GM12875 (cell line): ENCODE data around the gene MIER2.

Experiments
- H3K4me3 ChIP-seq: one replicate; pipeline ENCODE4 v1.5.1; 2011; ENCODE audit warnings: low read depth, low read length, control low read depth
- CTCF ChIP-seq: IDR thresholded peaks from 2 replicates; pipeline ENCODE4 v1.5.1; 2011; ENCODE audit warnings: low read depth, mild to moderate bottlenecking, control low read depth, inconsistent platforms, low read length, moderate library complexity, borderline replicate concordance; ENCODE audit not compliant: insufficient read depth

Gene MIER2

DNA sequence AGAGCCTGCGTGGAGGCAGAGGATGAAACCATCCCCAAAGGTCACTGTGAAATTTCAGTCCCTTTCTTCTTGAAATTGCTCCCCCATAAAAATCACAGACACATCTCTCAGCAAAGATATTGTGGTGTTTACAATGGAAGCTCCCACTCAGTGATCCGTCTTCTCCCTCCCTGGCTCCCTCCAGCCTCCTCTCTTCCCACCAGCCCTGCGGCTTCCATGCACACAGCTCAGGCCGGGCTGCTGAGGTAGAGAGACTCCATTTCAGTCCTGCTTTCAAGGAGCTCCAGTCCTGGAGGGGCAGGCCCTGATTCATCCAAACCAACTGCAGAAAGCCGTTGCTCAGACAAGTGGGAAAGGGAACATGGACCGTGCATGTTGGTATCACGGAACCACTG lies 24.0 kb upstream of the MIER2 start:
- H3K4me3 ChIP-seq, result no peak overlapping the region
- TF ChIP-seq CTCF, result no peak

GRCh38 chr19:367963-368629 lies 23.5 kb upstream of the MIER2 start:
- TF ChIP-seq CTCF, result no peak
- no peak overlapping the region for H3K4me3 ChIP-seq

DNA sequence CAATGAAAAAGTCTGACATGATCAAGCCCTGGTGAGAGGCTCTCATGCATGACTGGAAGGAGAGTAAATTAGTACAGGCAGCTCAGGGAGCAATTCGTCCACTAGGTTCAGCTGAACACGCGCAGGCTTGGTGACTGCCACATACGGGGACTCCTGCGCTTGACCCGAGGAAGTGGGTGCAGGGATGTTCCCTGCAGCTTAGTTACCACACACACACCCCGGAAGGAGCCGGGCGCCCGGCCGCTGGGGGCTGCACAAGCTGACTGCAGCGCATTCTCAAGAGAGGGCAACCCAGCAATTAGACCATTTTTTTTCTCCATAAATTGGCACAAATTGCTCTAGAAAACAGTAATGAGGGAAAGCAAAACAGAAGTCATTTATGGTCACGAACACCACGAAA lies 23.0 kb upstream of the MIER2 start:
- no peak for TF ChIP-seq CTCF
- no peak overlapping the region for H3K4me3 ChIP-seq

- TF ChIP-seq CTCF, result no peak
- H3K4me3 ChIP-seq, result no peak overlapping the region
Observed at GRCh38 chr19:366951-367350, 22.4 kb upstream of the MIER2 start.

DNA sequence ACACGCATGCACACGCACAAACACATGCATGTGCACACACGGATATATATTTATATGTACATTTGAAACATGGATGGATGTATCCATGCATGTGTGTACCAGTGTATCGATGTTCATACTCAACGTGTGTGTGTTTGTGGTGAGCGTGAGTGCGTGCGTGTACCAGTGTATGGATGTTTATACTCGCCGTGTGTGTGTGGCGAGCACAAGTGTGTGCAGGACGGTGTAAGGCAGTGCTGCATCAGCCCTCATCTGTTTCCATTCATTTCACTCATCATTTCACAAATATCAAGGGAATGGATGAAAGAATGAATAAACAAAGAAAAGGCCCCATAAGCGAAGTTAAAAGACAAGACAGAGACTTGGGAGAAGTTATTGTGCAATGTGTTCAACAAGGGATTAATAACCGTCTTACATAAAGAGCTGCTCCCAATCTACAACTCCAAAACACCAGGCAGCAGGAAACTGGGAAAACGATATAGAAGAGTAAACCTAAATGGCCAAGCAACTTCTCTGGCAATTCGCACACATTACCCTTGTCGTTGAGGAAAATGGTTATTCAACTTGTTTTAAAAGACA lies 21.7 kb upstream of the MIER2 start:
- TF ChIP-seq CTCF, result no peak

GRCh38 chr19:364496-365287 lies 20.1 kb upstream of the MIER2 start:
- TF ChIP-seq CTCF, result no peak
- no peak overlapping the region for H3K4me3 ChIP-seq

More for the DNA sequence above, 21.7 kb upstream of the MIER2 start:
- H3K4me3 ChIP-seq, result no peak overlapping the region
